Spleen (tissue), 11 donors: Measurements from ENCODE around the gene PARD3. TPM values are rescaled to one million over a fixed set of nuclear protein-coding genes. Genes with fewer than 3 reads are reported as not detected.

Source experiments
- DNase-seq: peaks from one replicate; pipeline ENCODE4 v3.0.0-alpha.2; 2020
- H3K27ac ChIP-seq, 8 donors: fragments of 200-600 bp; sonication (generic) in 7 of 8; 1 replicate in 4 of 8; 2 replicates in 4 of 8; pipeline versions ENCODE4 v1.5.0 to v1.8.0; 2016 to 2021; ENCODE audit warnings: inconsistent platforms in 4 of 8, mild to moderate bottlenecking in 4 of 8, moderate library complexity in 1 of 8
- H3K27me3 ChIP-seq, 7 donors: fragments of 200-600 bp; sonication (generic) in 6 of 7; replicated peaks in 1 of 7; 1 replicate in 4 of 7; 2 replicates in 3 of 7; pipeline versions ENCODE4 v1.5.0 to v1.8.0; 2016 to 2021; ENCODE audit warnings: inconsistent platforms in 3 of 7, mild to moderate bottlenecking in 1 of 7
- H3K36me3 ChIP-seq, 6 donors: fragments of 200-600 bp; sonication (generic) in 5 of 6; 1 replicate in 4 of 6; 2 replicates in 2 of 6; pipeline versions ENCODE4 v1.5.0 to v1.8.0; 2016 to 2021; ENCODE audit warnings: inconsistent platforms in 2 of 6
- H3K4me1 ChIP-seq, 6 donors: fragments of 200-600 bp; sonication (generic) in 5 of 6; 1 replicate in 3 of 6; 2 replicates in 3 of 6; pipeline versions ENCODE4 v1.5.0 to v1.8.0; 2016 to 2021; ENCODE audit warnings: inconsistent platforms in 3 of 6
- H3K4me3 ChIP-seq, 8 donors: fragments of 200-600 bp; sonication (generic) in 7 of 8; 1 replicate in 4 of 8; 2 replicates in 4 of 8; pipeline versions ENCODE4 v1.5.0 to v1.8.0; 2016 to 2021; ENCODE audit warnings: inconsistent platforms in 4 of 8, mild to moderate bottlenecking in 4 of 8, moderate library complexity in 2 of 8
- H3K9me3 ChIP-seq, 8 donors: fragments of 200-600 bp; sonication (generic) in 7 of 8; 1 replicate in 4 of 8; 2 replicates in 4 of 8; pipeline versions ENCODE4 v1.5.0 to v1.8.0; 2016 to 2021; ENCODE audit warnings: inconsistent platforms in 4 of 8
- POLR2A ChIP-seq, 3 donors: fragments of 450-650 bp; IDR thresholded peaks; one replicate each; pipeline ENCODE4 v1.5.1; 2017; ENCODE audit warnings: antibody characterized with exemption in 3 of 3, mild to moderate bottlenecking in 1 of 3
- POLR2AphosphoS5 ChIP-seq, 3 donors: sonication (generic); formaldehyde crosslinking; IDR thresholded peaks; one replicate each; pipeline ENCODE4 v1.5.1; 2017; ENCODE audit warnings: antibody characterized with exemption in 3 of 3
- WGBS, 5 donors: extraction: QIAGEN DNeasy Blood & Tissue Kit in 3 of 5; methylation state at CpG; one replicate each; pipeline versions ENCODE4 v1.1.5 to v1.1.7; 2013 to 2018; 5-methylcytosine and 5-hydroxymethylcytosine counted together
- intact Hi-C: fragments of 100-400 bp; cut with DNase I; formaldehyde crosslinking; loops from one replicate; pipeline ENCODE4 v1.15.0; 2023; ENCODE audit warnings: low total_unique reads
- polyA plus RNA-seq, 3 donors: library from polyadenylated mRNA; stranded (reverse); fragments of 200-250 nt; gene quantifications; one replicate each; pipeline ENCODE4 v1.2.1, GENCODE V29; 2013
- total RNA-seq, 7 donors: library from RNA; depleted of rRNA in 3 of 7; stranded (reverse); fragments of >200 nt in 3 of 7; fragmentation: NEBNext Ultra II Directional in 4 of 7; extraction: Animal tissue kit (Norgen Biotek cat#: 25700) in 4 of 7; gene quantifications; one replicate each; pipeline versions ENCODE4 v1.1.0 to v1.2.1, GENCODE V29; 2016 to 2021
- TF ChIP-seq, protein P1 (sequence below), 11 experiments: fragments of 200-600 bp in 7 of 11; fragments of 450-650 bp in 4 of 11; sonication (generic) in 4 of 11; IDR thresholded peaks in 8 of 11; conservative IDR thresholded peaks in 3 of 11; 1 replicate in 7 of 11; 2 replicates in 4 of 11; pipeline versions ENCODE4 v1.4.0 to v1.8.0; 2016 to 2021; ENCODE audit warnings: antibody characterized with exemption in 11 of 11, inconsistent platforms in 4 of 11, mild to moderate bottlenecking in 1 of 11
- donor health status: healthy with polysubstance abuse.
- donor health status: DM: no; HTN: no; CAD: no; lungs with moderate emphysema.
- donor health status: DM: no; HTN: no; CAD: no.
- donor health status: Bipolar disorder and iron deficiency.
- donor health status: healthy.
- donor health status: DM: no; HTN: no; CAD: no.
- donor health status: DM: yes; HTN: yes; CAD: no.

Gene PARD3
- total and polyA plus RNA-seq, 10 donors = 2.8 to 18.9 (median 10.8) TPM

DNA sequence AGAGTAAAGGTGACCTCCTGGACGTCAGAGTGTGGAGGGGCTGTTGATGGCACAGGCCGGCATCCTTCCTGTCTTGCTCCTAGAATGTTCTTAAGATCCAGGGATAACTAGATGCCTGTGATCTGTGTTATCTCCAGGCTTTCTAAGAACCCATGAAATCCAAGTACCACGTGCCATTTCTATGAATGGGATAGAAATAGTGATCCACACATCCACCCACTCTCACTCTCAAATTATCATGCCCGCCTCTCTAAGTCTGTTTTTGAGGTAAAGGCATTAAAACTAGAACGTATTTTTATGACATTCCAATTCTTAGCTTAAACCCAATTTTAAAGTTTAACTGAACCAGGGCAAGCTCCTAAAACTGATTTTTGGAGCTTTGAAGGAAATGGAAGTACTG lies 622.5 kb downstream of the PARD3 start:
- no peak overlapping the region for H3K4me3 ChIP-seq
- intact Hi-C loops = no loop called here
- no peaks in the 10 kb centered on the region for H3K36me3 ChIP-seq
- peaks cover 0 to 8% (median 0%) of the 10 kb centered on the region in 6 donors for H3K4me1 ChIP-seq
- TF ChIP-seq POLR2AphosphoS5 (IDR thresholded peaks at IDR 0.05) = no peak
- TF ChIP-seq, protein P1, sequence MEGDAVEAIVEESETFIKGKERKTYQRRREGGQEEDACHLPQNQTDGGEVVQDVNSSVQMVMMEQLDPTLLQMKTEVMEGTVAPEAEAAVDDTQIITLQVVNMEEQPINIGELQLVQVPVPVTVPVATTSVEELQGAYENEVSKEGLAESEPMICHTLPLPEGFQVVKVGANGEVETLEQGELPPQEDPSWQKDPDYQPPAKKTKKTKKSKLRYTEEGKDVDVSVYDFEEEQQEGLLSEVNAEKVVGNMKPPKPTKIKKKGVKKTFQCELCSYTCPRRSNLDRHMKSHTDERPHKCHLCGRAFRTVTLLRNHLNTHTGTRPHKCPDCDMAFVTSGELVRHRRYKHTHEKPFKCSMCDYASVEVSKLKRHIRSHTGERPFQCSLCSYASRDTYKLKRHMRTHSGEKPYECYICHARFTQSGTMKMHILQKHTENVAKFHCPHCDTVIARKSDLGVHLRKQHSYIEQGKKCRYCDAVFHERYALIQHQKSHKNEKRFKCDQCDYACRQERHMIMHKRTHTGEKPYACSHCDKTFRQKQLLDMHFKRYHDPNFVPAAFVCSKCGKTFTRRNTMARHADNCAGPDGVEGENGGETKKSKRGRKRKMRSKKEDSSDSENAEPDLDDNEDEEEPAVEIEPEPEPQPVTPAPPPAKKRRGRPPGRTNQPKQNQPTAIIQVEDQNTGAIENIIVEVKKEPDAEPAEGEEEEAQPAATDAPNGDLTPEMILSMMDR (IDR thresholded peaks at IDR 0.05 in 8 of 11, conservative IDR thresholded peaks at IDR 0.05 in 3 of 11) = no peak
- no peak for TF ChIP-seq POLR2A (IDR thresholded peaks at IDR 0.05)
- 78 to 90% (median 85%) methylated on average over 5 of the region's 5 CpGs for WGBS, 5 donors
- DNase-seq = no peak
- H3K27ac ChIP-seq = no peak overlapping the region
- no peaks in the 10 kb centered on the region for H3K27me3 ChIP-seq
- no peaks in the 10 kb centered on the region for H3K9me3 ChIP-seq

- DNase-seq = no peak
- Histone ChIP-seq H3K27me3 (no peaks in the 10 kb centered on the region), H3K27ac (no peak overlapping the region), H3K4me1 (peaks cover 0 to 8% (median 0%) of the 10 kb centered on the region in 6 donors), H3K9me3 (no peaks in the 10 kb centered on the region), H3K4me3 (no peak overlapping the region), H3K36me3 (no peaks in the 10 kb centered on the region)
- TF ChIP-seq POLR2AphosphoS5 (IDR thresholded peaks at IDR 0.05) (no peak), POLR2A (IDR thresholded peaks at IDR 0.05) (no peak)
- TF ChIP-seq, protein P1 (IDR thresholded peaks at IDR 0.05 in 8 of 11, conservative IDR thresholded peaks at IDR 0.05 in 3 of 11) = no peak
- intact Hi-C loops = no loop called here
- 57 to 84% (median 71%) methylated on average over 3 of the region's 3 CpGs for WGBS, 5 donors
Observed at GRCh38 chr10:34191406-34191805, 623.7 kb downstream of the PARD3 start.

DNA sequence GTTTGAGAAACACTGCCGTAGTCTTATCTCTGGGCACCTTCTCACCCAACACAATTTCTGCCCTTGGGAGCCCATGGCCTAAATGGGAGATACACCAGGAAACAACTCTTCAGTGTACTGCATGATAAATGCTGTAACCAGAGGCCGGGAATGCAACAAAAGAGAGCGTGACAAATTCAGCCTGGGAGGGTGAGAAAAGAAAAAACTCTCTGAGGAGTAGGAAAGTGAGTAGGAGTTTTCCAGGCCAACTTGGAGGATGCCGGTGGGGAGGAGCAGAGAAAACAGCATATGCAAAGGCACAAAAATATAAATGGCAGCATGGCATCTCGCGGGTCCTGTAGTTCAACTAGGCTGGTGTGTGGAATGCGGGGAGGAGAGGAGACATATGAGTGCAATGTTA lies 624.5 kb downstream of the PARD3 start:
- Histone ChIP-seq H3K4me3 (no peak overlapping the region), H3K9me3 (no peaks in the 10 kb centered on the region), H3K27me3 (no peaks in the 10 kb centered on the region), H3K27ac (no peak overlapping the region), H3K4me1 (peaks cover 0 to 12% (median 0%) of the 10 kb centered on the region in 6 donors), H3K36me3 (no peaks in the 10 kb centered on the region)
- DNase-seq = no peak
- intact Hi-C loops = no loop called here
- WGBS, 5 donors = 76 to 87% (median 81%) methylated on average over 7 of the region's 7 CpGs
- TF ChIP-seq, protein P1 (IDR thresholded peaks at IDR 0.05 in 8 of 11, conservative IDR thresholded peaks at IDR 0.05 in 3 of 11) = no peak
- TF ChIP-seq POLR2AphosphoS5 (IDR thresholded peaks at IDR 0.05) (no peak), POLR2A (IDR thresholded peaks at IDR 0.05) (no peak)

GRCh38 chr10:34189830-34190229 lies 625.3 kb downstream of the PARD3 start:
- no peak for DNase-seq
- no peaks in the 10 kb centered on the region for H3K36me3 ChIP-seq
- no peaks in the 10 kb centered on the region for H3K27me3 ChIP-seq
- intact Hi-C loops = no loop called here
- peaks cover 0 to 14% (median 0%) of the 10 kb centered on the region in 6 donors for H3K4me1 ChIP-seq
- no peak overlapping the region for H3K4me3 ChIP-seq
- no peak for TF ChIP-seq POLR2A (IDR thresholded peaks at IDR 0.05)
- TF ChIP-seq POLR2AphosphoS5 (IDR thresholded peaks at IDR 0.05) = no peak
- TF ChIP-seq, protein P1 (IDR thresholded peaks at IDR 0.05 in 8 of 11, conservative IDR thresholded peaks at IDR 0.05 in 3 of 11) = no peak
- H3K9me3 ChIP-seq = no peaks in the 10 kb centered on the region
- WGBS, 5 donors = 92 to 100% (median 95%) methylated on average over 1 of the region's 1 CpG
- no peak overlapping the region for H3K27ac ChIP-seq
